PFSK-1 (cell line): ENCODE measurements around the gene RGS3.

Source experiments
- POLR2AphosphoS5 ChIP-seq: IDR thresholded peaks from 2 replicates; pipeline ENCODE4 v1.6.1; 2012; ENCODE audit warnings: low read depth, mild to moderate bottlenecking, control low read depth, low read length, moderate library complexity
- REST ChIP-seq, 2 experiments: IDR thresholded peaks; 2 replicates each; pipeline versions ENCODE4 v1.6.1 to v1.8.0; 2011 to 2012; ENCODE audit warnings: low read depth in 2 of 2, low read length in 2 of 2, control low read depth in 1 of 2, inconsistent platforms in 1 of 2, mild to moderate bottlenecking in 1 of 2, moderate library complexity in 1 of 2; ENCODE audit not compliant: insufficient read depth in 1 of 2

DNA sequence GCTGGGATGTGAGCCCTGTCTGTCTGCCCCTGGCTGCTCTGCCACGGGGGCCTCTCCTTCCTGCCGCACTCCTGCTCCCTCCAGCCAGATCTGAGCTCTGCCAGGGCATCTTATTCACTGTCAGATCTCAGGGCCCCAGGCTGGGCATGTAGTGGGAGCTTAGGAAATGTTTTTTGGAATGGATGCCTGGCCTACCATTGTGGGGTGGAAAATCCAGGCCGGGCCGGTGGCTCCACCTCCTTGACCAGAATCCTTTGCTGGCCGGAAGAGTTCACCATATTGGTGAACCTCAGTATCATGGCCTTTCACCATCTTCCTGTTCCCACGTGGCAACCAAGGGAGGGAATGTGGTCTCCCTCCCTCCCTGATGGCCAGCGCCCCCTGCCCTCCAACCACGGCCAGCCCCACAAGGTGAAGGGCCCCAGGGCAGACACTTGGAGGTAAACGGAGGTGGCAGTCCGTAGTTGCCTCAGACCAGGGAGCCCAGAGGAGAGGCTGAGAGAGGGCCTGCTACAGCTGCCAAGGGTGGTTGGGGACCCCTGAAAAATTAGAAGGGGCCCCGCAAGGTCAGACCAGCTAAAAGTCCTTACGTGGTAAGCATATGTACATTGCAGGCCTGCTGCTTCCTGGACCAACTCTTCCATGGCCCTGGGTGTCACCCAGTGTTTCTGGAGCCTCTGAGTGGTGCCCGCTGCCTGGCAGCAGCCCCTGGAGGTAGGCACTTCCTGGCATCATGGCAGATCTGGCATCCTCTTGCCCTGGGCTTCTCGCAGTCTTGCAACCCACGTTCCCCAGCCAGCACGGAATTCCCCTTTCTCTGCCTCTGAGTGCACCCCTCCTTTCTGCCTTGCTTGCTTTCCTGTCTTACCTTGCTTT lies 153.3 kb downstream of the RGS3 start:
- TF ChIP-seq POLR2AphosphoS5 (no peak), REST (IDR thresholded peaks at IDR 0.05; ENCODE audit: insufficient read depth in 1 of 2, low read depth in 2 of 2, low read length in 2 of 2) (no peak)
